HFF-Myc (cell line): ENCODE results near the gene DKK3.

ENCODE experiments used
- DNase-seq: peaks from one replicate; pipeline ENCODE4 v3.0.0-alpha.2; 2011; ENCODE audit warnings: low read depth; ENCODE audit errors: extremely low read depth
- H3K4me3 ChIP-seq: replicated peaks from 2 replicates; pipeline ENCODE4 v1.5.1; 2011; ENCODE audit warnings: low read depth, mild to moderate bottlenecking, control low read depth, low read length
- TF ChIP-seq, protein P1 (sequence below): IDR thresholded peaks from 2 replicates; pipeline ENCODE4 v1.5.1; 2012; ENCODE audit warnings: mild to moderate bottlenecking, low read depth, low read length, control low read depth; ENCODE audit errors: missing control alignments

The DKK3 gene

GRCh38 chr11:12009617-12010321 is 1.3 kb upstream of the DKK3 start:
- H3K4me3 ChIP-seq, result peak overlapping the region; percentile 26
- TF ChIP-seq, protein P1, sequence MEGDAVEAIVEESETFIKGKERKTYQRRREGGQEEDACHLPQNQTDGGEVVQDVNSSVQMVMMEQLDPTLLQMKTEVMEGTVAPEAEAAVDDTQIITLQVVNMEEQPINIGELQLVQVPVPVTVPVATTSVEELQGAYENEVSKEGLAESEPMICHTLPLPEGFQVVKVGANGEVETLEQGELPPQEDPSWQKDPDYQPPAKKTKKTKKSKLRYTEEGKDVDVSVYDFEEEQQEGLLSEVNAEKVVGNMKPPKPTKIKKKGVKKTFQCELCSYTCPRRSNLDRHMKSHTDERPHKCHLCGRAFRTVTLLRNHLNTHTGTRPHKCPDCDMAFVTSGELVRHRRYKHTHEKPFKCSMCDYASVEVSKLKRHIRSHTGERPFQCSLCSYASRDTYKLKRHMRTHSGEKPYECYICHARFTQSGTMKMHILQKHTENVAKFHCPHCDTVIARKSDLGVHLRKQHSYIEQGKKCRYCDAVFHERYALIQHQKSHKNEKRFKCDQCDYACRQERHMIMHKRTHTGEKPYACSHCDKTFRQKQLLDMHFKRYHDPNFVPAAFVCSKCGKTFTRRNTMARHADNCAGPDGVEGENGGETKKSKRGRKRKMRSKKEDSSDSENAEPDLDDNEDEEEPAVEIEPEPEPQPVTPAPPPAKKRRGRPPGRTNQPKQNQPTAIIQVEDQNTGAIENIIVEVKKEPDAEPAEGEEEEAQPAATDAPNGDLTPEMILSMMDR, result no peak
- no peak for DNase-seq

GRCh38 chr11:12008790-12009616 is 577 bp upstream of the DKK3 start:
- DNase-seq, result no peak
- peak overlapping the region; percentile 64 for H3K4me3 ChIP-seq
- TF ChIP-seq, protein P1, result no peak

GRCh38 chr11:12007230-12007593 is 1.2 kb downstream of the DKK3 start:
- TF ChIP-seq, protein P1, result no peak
- no peak for DNase-seq
- peak overlapping the region; percentile 64 for H3K4me3 ChIP-seq

GRCh38 chr11:12006552-12007229 is 1.7 kb downstream of the DKK3 start:
- TF ChIP-seq, protein P1, result no peak
- H3K4me3 ChIP-seq, result peak overlapping the region; percentile 64
- DNase-seq, result no peak

GRCh38 chr11:12005476-12005875 is 3.0 kb downstream of the DKK3 start:
- no peak overlapping the region for H3K4me3 ChIP-seq
- TF ChIP-seq, protein P1, result no peak
- no peak for DNase-seq

GRCh38 chr11:12005061-12005460 is 3.4 kb downstream of the DKK3 start:
- H3K4me3 ChIP-seq, result no peak overlapping the region
- TF ChIP-seq, protein P1, result no peak
- DNase-seq, result no peak
